NCI-H69 (cell line): ENCODE data around the gene RGL2.
"Not testable (repeated sequence)": the region's sequence is repeated elsewhere in the genome, so short reads cannot be mapped to it uniquely, and the experiment has no call there.

Experiments used
- DNase-seq: peaks from one replicate; lab custom pipeline; 2025; lab: John Stamatoyannopoulos, UW

Gene RGL2

DNA sequence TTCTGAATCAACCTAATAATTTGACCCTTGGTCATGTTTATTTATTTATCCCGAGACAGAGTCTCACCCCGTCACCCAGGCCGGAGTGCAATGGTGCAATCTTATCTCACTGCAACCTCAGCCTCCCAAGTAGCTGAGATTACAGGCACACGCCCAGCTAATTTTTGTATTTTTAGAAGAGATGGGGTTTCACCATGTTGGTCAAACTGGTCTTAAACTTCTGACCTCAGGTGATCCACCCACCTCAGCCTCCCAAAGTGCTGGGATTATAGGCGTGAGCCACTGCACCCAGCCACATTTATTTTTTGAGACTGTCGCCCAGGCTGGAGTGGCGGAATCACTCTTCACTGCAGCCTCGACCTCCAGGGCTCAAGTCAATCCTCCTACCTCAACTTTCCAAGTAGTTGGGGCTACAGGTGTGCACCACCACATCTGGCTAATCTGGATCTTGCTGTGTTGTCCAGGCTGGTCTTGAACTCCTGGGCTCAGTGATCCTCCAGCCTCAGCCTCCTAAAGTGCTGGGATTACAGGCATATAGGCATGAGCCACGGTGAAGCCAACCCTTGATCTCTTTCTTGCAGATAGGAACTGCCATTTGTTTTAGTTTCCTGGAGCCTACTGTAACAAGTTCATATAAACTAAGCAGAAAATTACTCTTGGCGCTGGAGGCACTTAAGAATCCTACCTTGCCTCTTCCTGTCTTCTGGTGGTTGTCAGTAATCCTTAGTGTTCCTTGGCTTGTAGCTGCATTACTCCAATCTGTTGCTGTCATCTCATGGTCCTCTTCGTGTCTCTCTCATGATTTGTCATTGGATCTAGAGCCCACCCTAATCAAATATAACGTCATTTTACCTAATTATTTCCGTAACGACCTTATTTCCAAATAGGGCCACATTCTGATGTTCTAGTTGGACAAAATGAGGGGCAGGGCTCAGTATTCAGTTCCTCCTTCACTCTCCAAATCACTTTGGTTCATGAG is 24.5 kb downstream of the RGL2 start:
- no peak for DNase-seq

DNA sequence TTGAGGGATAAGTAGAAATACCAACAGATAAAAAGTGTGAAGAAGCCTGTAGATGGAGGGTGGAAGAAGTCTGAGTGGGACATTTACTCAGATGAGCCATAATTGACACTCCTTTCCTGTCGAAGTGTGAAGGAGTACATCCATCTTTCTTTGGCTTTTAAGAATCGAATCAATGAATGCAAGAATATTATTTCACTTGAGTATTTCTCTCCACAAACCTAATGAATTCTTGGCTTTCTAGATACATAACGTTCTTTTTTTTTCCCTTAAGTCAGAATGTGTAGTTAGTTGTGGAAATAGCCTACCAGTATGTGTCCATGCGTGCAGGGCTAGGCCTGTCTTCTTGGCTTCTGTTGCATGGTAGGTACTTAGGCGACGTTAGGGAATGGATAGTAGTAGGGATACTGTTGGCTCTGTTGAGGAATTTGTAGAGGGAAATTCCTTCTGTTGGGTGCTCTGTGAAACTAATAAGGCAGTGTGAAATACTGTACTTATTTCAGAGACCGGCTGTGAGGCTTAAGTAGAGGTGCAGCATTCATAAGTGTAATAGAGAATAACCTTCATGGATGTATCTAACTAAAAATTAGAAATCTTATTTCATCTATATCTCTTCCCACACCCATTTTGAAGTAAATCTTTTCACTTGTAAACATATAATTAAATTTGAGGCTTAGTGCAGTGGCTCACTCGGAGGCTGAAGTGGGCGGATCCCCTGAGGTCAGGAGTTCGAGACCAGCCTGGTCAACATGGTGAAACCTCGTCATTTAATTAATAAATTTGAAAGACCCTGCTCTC is 25.4 kb downstream of the RGL2 start:
- DNase-seq, result no peak

DNA sequence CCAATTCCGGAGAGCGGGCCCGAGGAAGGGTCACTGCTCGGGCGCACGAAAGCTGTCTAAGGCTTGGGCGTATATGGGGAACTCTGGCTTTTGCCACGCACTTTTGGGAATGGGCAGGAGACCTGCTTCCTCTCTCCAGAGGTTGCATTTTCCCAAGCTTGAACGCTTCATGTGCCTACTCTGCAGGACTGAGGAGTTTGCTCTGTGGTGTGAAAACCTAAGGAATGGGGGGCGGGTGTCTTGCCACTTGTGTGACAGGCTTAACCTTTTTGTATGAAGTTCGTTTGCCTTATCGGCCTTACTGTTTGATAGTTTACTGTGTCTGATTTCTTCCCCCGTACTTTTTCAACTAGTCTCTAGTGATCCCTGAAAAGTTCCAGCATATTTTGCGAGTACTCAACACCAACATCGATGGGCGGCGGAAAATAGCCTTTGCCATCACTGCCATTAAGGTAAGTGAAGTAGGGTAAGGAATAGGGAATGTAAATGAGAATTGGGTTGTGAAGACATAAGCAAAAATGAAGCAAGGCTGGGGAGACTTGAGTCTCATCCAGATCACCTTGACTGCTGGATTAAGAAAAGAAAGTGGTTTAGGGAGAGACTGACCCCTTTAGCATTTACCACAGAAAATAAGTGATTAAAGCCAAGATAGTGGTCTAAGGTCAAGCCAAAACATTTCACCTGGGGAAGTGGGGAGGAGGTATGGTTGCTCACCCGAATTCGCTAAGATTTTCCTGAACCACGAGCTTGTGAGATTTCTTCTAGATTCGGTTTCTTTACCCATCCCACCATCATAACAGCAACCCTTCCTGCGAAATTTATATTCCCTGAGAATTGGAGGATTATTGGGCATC is 26.2 kb downstream of the RGL2 start:
- no peak for DNase-seq

DNA sequence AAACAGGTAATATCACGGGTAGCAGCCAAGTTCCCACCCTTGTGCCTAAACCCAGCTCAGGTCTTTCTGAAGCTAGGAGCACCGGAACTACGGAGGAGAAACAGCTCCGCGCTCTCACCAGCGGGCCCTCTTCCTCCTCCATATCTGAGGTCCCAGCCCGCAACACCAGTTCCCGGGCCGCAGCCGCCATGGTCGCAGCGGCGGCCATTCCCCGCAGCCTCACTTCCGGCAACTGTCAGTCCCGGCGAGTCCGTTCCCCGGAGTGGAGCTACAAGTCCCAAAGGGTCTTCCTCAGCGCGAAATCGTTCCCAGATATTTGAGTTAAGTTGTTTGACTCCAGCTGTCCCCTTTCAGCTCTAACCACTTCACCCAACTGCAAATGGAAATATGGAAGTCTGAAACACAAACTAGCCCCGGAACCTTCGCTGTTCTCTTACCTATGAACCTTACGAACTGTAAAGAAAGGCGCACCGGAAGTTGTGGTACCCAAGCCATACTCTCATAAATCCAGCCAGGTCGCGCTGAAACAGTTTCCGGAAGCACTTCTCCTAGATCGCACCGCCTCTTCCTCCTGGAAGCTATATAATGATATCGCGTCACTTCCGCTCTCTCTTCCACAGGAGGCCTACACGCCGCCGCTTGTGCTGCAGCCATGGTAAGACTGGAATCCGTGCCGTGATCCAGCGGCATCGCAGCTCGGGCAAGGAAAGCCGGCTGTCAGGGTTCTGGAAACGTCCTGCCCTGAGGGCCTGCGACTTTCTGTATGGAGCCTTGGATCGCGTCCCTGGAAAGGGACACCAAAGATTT is 27.1 kb downstream of the RGL2 start, which contains the start of the genes RPS18 and VPS52:
Gene RPS18 (plus strand): TSS at position 608 of the 807 bp plus-strand sequence. CDS start 45 bp downstream, at position 653.
Gene VPS52 (minus strand): TSS at position 409 of the 807 bp plus-strand sequence. CDS start 201 bp downstream, at position 208.
- peak; percentile 99 for DNase-seq

DNA sequence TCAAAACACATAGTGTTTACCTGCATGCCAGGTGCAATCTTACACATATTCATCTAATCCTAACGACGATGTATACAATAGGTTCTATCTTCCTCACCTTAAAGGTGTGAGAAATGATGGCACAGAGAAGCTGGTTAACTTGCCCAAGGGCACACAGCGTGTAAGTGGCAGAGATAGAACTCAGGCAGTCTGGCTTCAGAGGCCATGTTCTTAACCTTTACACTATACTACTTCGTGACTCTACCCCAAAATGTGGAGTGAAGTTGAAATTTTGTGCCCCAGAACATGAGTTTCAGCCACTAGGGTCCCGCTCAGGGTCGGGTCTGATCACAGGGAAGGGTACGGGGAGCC is 27.6 kb downstream of the RGL2 start:
- peak; percentile 61 for DNase-seq

DNA sequence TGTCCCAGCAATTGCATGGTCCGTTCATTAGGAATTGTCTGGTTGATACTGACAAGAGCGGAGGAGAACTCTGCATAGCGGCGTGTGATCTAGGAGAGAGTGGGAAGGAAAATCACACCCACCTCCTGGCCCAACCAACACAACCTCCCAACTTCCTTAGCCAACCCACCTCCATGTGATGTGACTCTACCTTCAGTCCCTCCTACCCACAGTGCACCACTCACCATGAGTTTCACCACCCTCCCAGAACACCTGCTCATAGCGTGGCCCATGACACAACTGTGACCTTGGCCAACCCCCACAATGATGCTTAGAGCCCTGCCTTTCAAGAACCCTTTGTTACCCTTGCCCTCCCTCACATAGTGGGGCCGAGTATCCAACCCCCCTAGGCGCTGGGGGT is 34.7 kb downstream of the RGL2 start:
- DNase-seq, result no peak

DNA sequence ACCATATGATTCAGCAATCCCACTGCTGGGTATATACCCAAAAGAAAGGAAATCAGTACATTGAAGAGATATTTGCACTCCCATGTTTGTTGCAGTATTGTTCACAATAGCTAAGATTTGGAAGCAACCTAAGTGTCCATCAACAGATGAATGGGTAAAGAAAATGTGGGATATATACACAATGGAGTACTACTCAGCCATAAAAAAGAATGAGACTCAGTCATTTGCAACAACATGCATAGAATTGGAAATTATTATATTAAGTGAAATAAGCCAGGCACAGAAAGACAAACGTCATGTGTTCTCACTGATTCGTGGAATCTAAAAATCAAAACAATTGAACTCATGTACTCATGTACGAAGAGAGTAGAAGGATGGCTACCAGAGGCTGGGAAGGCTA is 36.3 kb downstream of the RGL2 start:
- DNase-seq, result not testable (repeated sequence)

DNA sequence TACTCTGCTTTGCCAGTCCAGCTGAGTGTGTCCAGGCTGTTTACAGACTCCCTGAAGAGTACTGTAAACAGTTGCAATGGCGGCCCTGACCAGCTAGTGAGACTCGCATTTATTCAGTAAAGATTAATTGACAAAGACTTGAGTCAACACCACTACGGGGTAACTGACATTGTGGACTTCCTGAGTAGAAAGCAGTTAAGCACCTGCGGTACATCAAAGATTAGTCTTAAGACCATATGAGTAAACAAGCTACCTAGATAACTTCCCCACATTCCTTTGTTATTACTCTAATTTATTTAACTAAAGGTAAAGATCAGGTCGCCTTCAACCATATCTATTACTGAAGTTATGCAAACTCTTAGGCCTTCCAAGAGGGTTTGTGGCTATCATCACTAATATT is 39.7 kb downstream of the RGL2 start:
- no peak for DNase-seq

DNA sequence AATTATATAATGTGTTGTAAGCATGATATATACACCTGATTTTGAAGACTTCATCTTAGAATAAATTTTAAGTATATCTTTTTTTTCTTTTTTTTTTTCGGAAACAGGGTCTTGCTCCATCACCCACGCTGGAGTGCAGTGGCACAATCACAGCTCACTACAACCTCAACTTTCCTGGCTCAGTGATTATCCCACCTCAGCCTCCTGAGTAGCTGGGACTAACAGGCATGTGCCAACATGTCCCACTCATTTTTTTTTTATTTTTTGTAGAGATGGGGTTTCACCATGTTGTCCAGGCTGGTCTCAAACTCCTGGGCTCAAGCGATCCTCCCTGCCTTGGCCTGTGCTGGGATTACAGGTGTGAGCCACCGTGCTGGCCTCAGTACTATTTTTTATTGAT is 44.2 kb downstream of the RGL2 start:
- no peak for DNase-seq

DNA sequence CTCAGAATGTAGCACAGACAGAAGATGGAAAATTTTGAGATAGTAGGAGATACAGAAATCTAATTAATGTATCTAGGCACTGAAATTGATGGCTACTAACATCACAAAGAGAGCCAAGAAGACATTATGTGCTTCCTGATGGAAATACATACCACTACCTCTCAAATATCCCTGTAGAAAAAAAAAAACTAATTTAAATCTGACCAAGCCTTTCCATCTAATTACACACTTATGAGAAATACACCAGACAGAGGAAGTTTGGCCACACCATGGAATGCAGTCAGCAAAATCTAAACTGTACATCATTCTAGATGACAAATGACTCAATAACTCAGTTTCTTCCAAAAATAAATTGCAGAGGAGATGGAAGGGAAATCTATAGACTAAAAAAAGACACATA is 46.0 kb downstream of the RGL2 start:
- DNase-seq, result no peak

DNA sequence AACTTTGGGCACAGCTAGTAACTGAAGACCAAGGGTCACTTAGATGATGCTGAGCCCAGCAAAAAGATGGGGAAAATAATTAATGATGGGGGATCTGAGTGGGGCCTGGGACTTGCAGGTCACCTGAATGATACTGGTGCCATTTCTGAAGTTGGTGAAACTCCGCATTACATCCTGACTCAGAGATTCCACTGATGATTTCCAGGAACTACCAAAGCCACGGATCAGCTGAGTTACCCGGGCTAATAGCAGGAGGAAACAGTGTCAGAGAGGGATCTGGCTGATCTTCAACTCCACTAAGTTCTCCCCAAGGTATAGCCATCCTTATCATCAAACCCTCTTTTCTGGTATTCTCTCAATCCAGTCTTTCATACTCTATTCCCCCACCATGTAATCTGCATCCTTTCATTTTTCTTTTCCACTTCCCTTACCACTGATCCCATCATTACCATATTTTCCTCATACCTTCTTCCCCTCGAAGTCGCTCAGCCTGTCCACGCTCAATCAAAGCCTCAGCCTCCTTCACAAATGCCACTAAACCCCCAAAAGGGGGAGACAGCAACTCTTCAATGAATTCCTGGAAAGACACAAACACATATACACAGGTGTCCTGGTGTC is 47.2 kb downstream of the RGL2 start:
- no peak for DNase-seq

DNA sequence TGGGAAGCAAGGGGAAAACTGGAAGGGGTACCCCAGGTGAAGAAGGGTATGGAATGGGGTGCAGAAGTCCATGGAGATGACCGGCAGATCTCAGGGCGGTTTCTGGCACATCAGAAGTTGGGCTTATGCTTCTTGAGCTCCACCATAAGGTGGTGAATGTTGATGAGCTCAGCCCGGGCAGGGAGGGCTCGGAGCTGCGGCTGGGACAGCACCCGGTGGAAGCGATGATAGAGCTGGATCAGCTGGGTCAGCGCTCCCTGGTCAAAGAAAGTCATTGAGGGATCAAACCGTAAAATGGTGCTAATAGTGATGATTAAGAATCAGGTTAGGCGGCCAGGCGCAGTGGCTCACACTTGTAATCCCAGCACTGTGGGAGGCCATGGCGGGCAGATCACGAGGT is 48.0 kb downstream of the RGL2 start:
- no peak for DNase-seq

DNA sequence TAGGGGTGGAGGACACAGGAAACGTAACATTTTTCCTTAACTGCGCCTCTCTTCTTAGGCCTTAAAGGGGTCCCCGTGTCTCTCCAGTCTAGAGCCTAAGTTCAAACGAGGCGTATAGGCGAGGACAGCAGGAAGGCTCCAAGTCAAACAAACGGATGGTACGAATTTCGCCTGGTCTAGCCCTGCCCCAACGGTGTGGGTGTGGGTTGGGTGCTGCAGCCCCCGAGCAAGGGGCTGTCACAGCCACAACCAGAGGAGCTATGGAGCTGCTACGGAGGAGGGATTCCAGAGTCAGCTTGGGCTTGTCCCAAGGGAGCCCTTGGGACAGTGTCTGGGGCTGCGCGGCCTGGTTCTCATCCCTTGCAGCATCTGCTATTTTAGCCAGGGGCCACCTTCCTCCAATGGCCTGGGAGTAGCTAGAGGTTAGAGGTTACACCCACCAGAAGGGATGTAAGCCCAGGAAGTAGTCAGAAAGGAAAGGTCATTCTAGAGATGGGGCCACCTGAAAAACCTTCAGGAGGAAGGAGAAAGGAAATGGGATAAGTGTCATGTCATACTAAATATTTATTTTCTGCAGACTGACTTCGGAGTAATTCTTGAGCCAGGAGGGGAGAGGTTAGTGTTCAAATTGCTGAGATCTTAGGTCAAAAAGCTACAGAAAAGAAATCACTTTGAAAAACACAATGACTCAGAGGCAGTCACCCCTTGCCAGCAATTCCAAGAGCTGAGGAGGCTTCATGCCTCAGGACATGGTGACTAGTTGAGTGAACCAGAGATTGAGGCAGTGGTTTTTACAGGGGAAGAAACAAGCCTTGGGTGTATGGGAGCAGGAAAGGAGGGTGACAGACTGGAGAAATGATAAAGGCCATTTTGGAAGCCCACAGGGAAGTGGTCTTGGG is 48.8 kb downstream of the RGL2 start:
- DNase-seq, result no peak

DNA sequence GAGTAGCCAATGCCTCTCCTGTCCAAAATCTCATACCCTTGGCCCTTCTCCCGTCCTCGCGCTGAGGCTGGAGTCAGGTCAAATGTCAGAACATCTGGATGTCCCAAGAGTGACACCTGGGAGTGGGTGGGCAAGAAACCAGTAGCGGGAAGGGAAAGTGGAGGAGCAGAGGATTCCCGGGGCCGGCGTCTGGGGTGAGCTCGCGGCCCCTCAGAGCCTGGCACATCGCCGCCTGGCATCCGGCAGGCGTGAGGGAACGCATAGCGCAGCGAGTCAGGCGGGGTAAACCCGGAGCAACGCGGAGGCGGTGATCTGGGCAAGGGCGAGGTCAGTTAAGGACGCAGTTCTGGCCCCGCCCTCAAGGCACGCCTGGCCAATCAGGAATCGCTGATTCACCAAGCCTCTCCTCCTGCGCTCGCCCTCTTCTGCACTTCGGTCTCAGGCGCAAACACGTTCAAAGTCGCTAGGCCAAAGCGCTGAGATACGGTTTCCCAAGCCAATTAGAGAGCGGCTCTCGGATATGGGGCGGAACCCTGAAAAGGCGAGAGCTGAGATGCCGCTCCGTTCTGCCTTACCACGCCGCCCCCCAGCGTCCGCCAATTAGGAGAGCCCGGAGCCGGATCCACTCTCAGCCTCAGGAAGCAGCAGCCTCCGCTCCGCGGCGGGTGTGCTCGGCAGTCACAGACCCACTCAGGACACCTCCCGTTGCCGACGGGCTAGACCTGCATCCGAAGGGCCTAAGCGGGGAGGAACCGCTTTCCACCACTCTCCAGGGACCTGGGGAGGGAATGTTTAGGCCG is 49.6 kb downstream of the RGL2 start:
- DNase-seq, result peak; percentile 100

DNA sequence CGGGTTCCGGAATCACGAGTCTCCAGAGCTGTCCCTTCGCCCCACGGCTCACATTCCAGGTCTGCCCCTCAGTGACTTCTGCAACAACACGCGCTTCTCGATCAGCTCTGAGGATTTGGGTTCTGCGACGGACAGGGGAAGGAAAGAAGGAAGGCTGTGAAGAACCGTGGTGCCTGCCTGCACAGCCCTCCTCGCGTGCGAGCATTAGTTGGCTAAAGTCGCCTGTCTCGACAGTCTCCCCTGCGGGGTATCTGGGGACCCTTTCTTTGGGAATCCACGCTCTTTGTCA is 50.2 kb downstream of the RGL2 start:
- DNase-seq, result peak; percentile 76

DNA sequence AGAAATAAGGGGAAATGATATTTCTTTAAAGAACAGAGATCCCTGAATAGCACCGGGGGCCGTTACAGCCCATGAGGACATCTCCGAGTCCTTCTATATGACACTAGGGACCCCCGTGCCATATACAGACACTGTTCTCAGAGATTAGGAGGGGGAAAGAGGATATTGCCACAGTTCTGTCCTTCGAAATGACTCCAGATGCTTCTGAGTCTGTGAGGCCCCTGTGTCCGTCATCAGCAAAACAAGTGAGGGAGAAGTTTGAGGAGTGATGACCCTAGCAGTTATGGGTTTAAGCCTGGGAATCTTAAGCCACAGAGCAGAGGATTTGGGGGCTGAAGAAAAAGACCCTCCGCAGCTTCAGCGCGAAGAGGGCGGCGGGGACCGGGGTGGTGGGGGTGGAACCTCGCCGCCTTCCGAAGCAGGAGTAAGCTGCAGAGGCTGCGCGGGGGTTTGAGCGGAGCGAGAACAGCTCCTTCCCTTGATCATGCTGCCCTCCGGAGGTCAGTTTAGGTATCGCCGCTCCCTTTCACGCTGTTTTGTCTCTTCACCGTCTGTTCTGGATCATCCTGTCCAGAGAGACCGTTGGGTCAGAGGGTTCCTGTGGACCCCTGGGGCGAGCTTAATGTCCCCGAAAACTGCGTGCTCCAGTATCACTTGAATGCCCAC is 50.6 kb downstream of the RGL2 start:
- DNase-seq, result peak; percentile 90

DNA sequence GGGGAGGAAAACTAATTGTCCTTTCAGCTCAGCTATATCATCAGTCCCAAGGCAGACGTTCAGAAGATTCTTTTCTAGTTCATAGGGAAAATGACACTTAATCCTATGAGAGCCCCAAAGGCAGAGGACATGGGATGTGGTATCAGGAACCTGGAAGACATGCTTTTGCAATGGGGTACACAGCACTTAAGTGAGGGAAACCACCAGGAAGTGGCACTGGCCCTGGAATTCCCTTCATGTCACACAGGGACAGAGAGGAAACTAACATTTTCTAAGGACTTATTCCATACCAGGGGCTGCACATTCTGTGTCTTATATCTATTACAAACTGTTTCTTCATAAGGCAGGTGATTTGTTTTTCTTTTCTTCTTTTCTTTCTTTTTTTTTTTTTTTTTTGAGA is 55.3 kb downstream of the RGL2 start:
- DNase-seq, result no peak

DNA sequence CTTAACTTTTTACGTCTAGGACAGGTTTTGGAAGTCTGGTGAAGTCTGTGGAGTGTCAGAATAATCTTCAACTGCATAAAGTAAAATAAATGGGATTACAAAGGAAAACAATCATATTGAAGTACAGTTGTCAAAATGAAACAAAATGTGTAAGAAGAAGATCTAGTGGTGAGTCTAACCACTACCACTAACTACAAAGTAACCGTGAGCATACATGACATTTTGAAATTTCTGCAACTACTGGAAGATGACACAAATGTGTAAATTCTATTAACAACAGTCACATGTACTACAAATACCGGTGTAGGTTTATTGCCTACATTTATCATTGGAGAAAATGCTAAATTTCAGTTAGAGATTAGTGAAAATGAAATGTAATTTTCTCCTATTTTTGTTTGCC is 56.8 kb downstream of the RGL2 start:
- no peak for DNase-seq
